Kidney (tissue), 14 donors: Measurements from ENCODE around the gene UPK1A. TPM values are rescaled to one million over a fixed set of nuclear protein-coding genes. Genes with fewer than 3 reads are reported as not detected.
A peak's percentile ranks its signal among the peaks of the same experiment; 100 is the strongest.

Experiments
- DNase-seq, 5 donors: peaks; one replicate each; pipeline ENCODE4 v3.0.0-alpha.2; 2013 to 2020
- FAIRE-seq: peaks from 2 replicates; lab custom pipeline; 2012; peaks lifted over from hg19 to GRCh38; lab: Jason Lieb, UNC
- H3K27ac ChIP-seq, 2 donors: one replicate each; pipeline ENCODE4 v1.7.0; 2013; ENCODE audit warnings: low read depth in 2 of 2, low read length in 2 of 2, inconsistent platforms in 1 of 2
- H3K27me3 ChIP-seq: one replicate; pipeline ENCODE4 v1.7.1; 2013; ENCODE audit warnings: low read length, inconsistent platforms; ENCODE audit not compliant: control insufficient read depth, insufficient read depth
- H3K36me3 ChIP-seq, 3 donors: one replicate each; pipeline versions ENCODE4 v1.7.0 to v1.7.1; 2013; ENCODE audit warnings: low read length in 3 of 3, control low read depth in 1 of 3, inconsistent platforms in 1 of 3; ENCODE audit not compliant: insufficient read depth in 3 of 3, control insufficient read depth in 2 of 3
- H3K4me1 ChIP-seq, 3 donors: one replicate each; pipeline versions ENCODE4 v1.7.0 to v1.7.1; 2013; ENCODE audit warnings: low read length in 3 of 3, inconsistent platforms in 1 of 3, low read depth in 1 of 3; ENCODE audit not compliant: control insufficient read depth in 2 of 3, insufficient read depth in 2 of 3
- H3K4me3 ChIP-seq, 3 donors: one replicate each; pipeline versions ENCODE4 v1.7.0 to v1.8.1; 2013; ENCODE audit warnings: low read length in 3 of 3, control low read depth in 1 of 3, inconsistent platforms in 1 of 3
- H3K9ac ChIP-seq, 3 donors: one replicate each; pipeline versions ENCODE4 v1.7.0 to v1.7.1; 2013; ENCODE audit warnings: low read length in 3 of 3, control low read depth in 1 of 3, inconsistent platforms in 1 of 3
- H3K9me3 ChIP-seq, 3 donors: one replicate each; pipeline versions ENCODE4 v1.7.0 to v1.7.1; 2013; ENCODE audit warnings: low read length in 3 of 3, control low read depth in 1 of 3, inconsistent platforms in 1 of 3; ENCODE audit not compliant: control insufficient read depth in 2 of 3, insufficient read depth in 1 of 3
- CTCF ChIP-seq: IDR thresholded peaks from 3 replicates; pipeline ENCODE4 v1.5.1; 2012; ENCODE audit warnings: mild to moderate bottlenecking, moderate library complexity, borderline replicate concordance; ENCODE audit not compliant: insufficient read depth; ENCODE audit errors: extremely low read depth
- intact Hi-C: fragments of 100-400 bp; cut with DNase I; formaldehyde crosslinking; loops from one replicate; pipeline ENCODE4 v1.11.1; 2022
- polyA plus RNA-seq: library from polyadenylated mRNA; stranded (reverse); fragments of 350-450 nt; fragmentation: Illumina TruSeq; extraction: RNeasy Lipid Tissue Mini Kit (QIAGEN cat#74804); gene quantifications from one replicate; pipeline ENCODE4 v1.2.3, GENCODE V29; 2014; ENCODE audit warnings: low read depth, low replicate concordance; ENCODE audit not compliant: insufficient read depth
- total RNA-seq: library from RNA; stranded (reverse); fragmentation: NEBNext Ultra II Directional; extraction: Animal tissue kit (Norgen Biotek cat#: 25700); gene quantifications from one replicate; pipeline ENCODE4 v1.2.1, GENCODE V29; 2021
- donor health status: control.
- donor health status: control.
- donor health status: control.
- donor health status: control.
- donor health status: control.
- donor health status: DM: yes; HTN: yes; CAD: no.
- donor health status: Normal renal cell carcinoma (clear cell type).

The UPK1A gene
- total and polyA plus RNA-seq, 2 donors from 2014 or later, result 0.32 TPM; not detected in 1

GRCh38 chr19:35713904-35714495, 47.7 kb downstream of the UPK1A start:
- DNase-seq, result no peak
- Histone ChIP-seq H3K27me3 (no peaks in the 10 kb centered on the region), H3K27ac (no peak overlapping the region), H3K4me1 (peaks cover 0 to 10% (median 0%) of the 10 kb centered on the region in 3 donors), H3K9ac (no peak overlapping the region), H3K9me3 (no peaks in the 10 kb centered on the region), H3K36me3 (no peaks in the 10 kb centered on the region), H3K4me3 (no peak overlapping the region)
- no peak for TF ChIP-seq CTCF
- intact Hi-C loops, result no loop called here
- FAIRE-seq, result no peak

- H3K4me3 ChIP-seq, result no peak overlapping the region
- intact Hi-C loops, result no loop called here
- no peaks in the 10 kb centered on the region for H3K27me3 ChIP-seq
- FAIRE-seq (no peak), DNase-seq (peak in 1 of 5 donors; percentile 68)
- peaks cover 0 to 15% (median 0%) of the 10 kb centered on the region in 3 donors for H3K4me1 ChIP-seq
- no peaks in the 10 kb centered on the region for H3K9me3 ChIP-seq
- TF ChIP-seq CTCF, result no peak
- no peaks in the 10 kb centered on the region for H3K36me3 ChIP-seq
- H3K9ac ChIP-seq, result no peak overlapping the region
- no peak overlapping the region for H3K27ac ChIP-seq
Observed at GRCh38 chr19:35714601-35715354, 48.5 kb downstream of the UPK1A start.

- peak overlapping the region in 2 of 3 donors; percentile 68 to 80 for H3K9ac ChIP-seq
- FAIRE-seq (no peak), DNase-seq (peak in 2 of 5 donors; percentile 62 to 79)
- no peak for TF ChIP-seq CTCF
- H3K27me3 ChIP-seq, result no peaks in the 10 kb centered on the region
- H3K9me3 ChIP-seq, result no peaks in the 10 kb centered on the region
- H3K4me3 ChIP-seq, result peak overlapping the region in 1 of 3 donors; percentile 87
- H3K4me1 ChIP-seq, result peaks cover 0 to 15% (median 0%) of the 10 kb centered on the region in 3 donors
- H3K36me3 ChIP-seq, result peaks cover 0 to 4% (median 0%) of the 10 kb centered on the region in 3 donors
- no peak overlapping the region for H3K27ac ChIP-seq
- intact Hi-C loops, result no loop called here
Observed at GRCh38 chr19:35715355-35715809, 49.1 kb downstream of the UPK1A start.
